HEK293 (cell line): Measurements from ENCODE around the gene ELOVL2.

Source experiments
- BCL6B ChIP-seq: fragments of 450-650 bp; formaldehyde crosslinking; IDR thresholded peaks from 2 replicates; pipeline ENCODE4 v1.5.1; 2017; ENCODE audit warnings: missing biosample characterization, missing genetic modification characterization
- CTCF ChIP-seq: fragments of 450-650 bp; formaldehyde crosslinking; IDR thresholded peaks from 2 replicates; pipeline ENCODE4 v1.5.1; 2016; ENCODE audit warnings: missing biosample characterization, missing genetic modification characterization
- HOXC10 ChIP-seq: sonication (generic); formaldehyde crosslinking; IDR thresholded peaks from 2 replicates; pipeline ENCODE4 v1.8.1; 2023; ENCODE audit warnings: mild to moderate bottlenecking, missing genetic modification reagents
- PRDM10 ChIP-seq: fragments of 450-650 bp; formaldehyde crosslinking; IDR thresholded peaks from 2 replicates; pipeline ENCODE4 v1.5.1; 2016; ENCODE audit warnings: missing biosample characterization, missing genetic modification characterization
- REPIN1 ChIP-seq: fragments of 450-650 bp; formaldehyde crosslinking; IDR thresholded peaks from 2 replicates; pipeline ENCODE4 v1.5.1; 2017; ENCODE audit warnings: missing biosample characterization, missing genetic modification characterization, low read depth
- YY1 ChIP-seq: fragments of 450-650 bp; formaldehyde crosslinking; IDR thresholded peaks from 2 replicates; pipeline ENCODE4 v1.5.1; 2018; ENCODE audit warnings: missing biosample characterization, missing genetic modification characterization
- ZBTB21 ChIP-seq: fragments of 450-650 bp; formaldehyde crosslinking; IDR thresholded peaks from 2 replicates; pipeline ENCODE4 v1.5.1; 2017; ENCODE audit warnings: missing biosample characterization, missing genetic modification characterization
- ZBTB44 ChIP-seq: fragments of 450-650 bp; IDR thresholded peaks from 2 replicates; pipeline ENCODE4 v1.5.1; 2018; ENCODE audit warnings: missing biosample characterization, mild to moderate bottlenecking, missing genetic modification characterization
- ZFP41 ChIP-seq: fragments of 450-650 bp; formaldehyde crosslinking; IDR thresholded peaks from 2 replicates; pipeline ENCODE4 v1.5.1; 2016; ENCODE audit warnings: missing biosample characterization, missing genetic modification characterization, borderline replicate concordance
- ZNF274 ChIP-seq, 2 experiments: fragments of 200-500 bp in 1 of 2; fragments of 450-650 bp in 1 of 2; sonication (Bioruptor generic) in 1 of 2; formaldehyde crosslinking in 1 of 2; IDR thresholded peaks; 2 replicates each; pipeline versions ENCODE4 v1.5.1 to v1.6.1; 2014 to 2016; ENCODE audit warnings: borderline replicate concordance in 1 of 2, inconsistent platforms in 1 of 2, low read length in 1 of 2, missing biosample characterization in 1 of 2, missing genetic modification characterization in 1 of 2
- ZNF664 ChIP-seq: fragments of 450-650 bp; formaldehyde crosslinking; IDR thresholded peaks from 2 replicates; pipeline ENCODE4 v1.5.1; 2016; ENCODE audit warnings: missing biosample characterization, missing genetic modification characterization
- ZSCAN23 ChIP-seq: fragments of 450-650 bp; formaldehyde crosslinking; IDR thresholded peaks from 2 replicates; pipeline ENCODE4 v1.5.1; 2016; ENCODE audit warnings: missing biosample characterization, missing genetic modification characterization

- TF ChIP-seq ZBTB44 (tag by site-specific recombination): no peak
- 0 out of 2 replicates have a peak, but pooled peaks have one; percentile 15 for TF ChIP-seq CTCF (tag by site-specific recombination)
- TF ChIP-seq ZSCAN23: no peak
- no peak for TF ChIP-seq YY1 (tag by site-specific recombination)
- TF ChIP-seq ZBTB21: no peak
- no peak for TF ChIP-seq ZNF274 (IDR thresholded peaks at IDR 0.05; ENCODE audit: low read length)
- TF ChIP-seq ZNF274 (tag by site-specific recombination; IDR thresholded peaks at IDR 0.05; ENCODE audit: borderline replicate concordance): no peak
- no peak for TF ChIP-seq REPIN1 (tag by site-specific recombination)
- no peak for TF ChIP-seq BCL6B (tag by site-specific recombination)
- no peak for TF ChIP-seq ZFP41
- no peak for TF ChIP-seq PRDM10 (tag by site-specific recombination)
- no peak for TF ChIP-seq ZNF664 (tag by site-specific recombination)
- no peak for TF ChIP-seq HOXC10 (CRISPR knock-in tag)
Observed at GRCh38 chr6:11013721-11014070, 30.4 kb downstream of the ELOVL2 start.
